Right forelimb (tissue), 1 donor: ENCODE results near the gene UNC50.

Experiments used
- DNase-seq: peaks from one replicate; pipeline ENCODE4 v3.0.0-alpha.2; 2018

UNC50 gene

GRCh38 chr2:98608116-98608961 is at the start of gene UNC50, which contains the start of gene COA5:
TSS of gene UNC50 (plus strand) at chr2:98608589. CDS start at chr2:98609760, 1,171 bp downstream.
TSS of gene COA5 (minus strand) at chr2:98608512. CDS start at chr2:98608405, 107 bp downstream.
- peak; percentile 92 for DNase-seq

GRCh38 chr2:98558852-98559530 is 49.4 kb upstream of the UNC50 start:
- no peak for DNase-seq

- no peak for DNase-seq
These were observed 48.8 kb upstream of the UNC50 start for GRCh38 chr2:98559581-98559980.

GRCh38 chr2:98560256-98560771 is 48.1 kb upstream of the UNC50 start:
- DNase-seq: no peak

- DNase-seq: no peak
These were observed 47.4 kb upstream of the UNC50 start for GRCh38 chr2:98561018-98561417.

GRCh38 chr2:98561902-98562695 is 46.3 kb upstream of the UNC50 start:
- DNase-seq: no peak

GRCh38 chr2:98563394-98563793 is 45.0 kb upstream of the UNC50 start:
- DNase-seq: no peak

GRCh38 chr2:98564541-98565132 is 43.8 kb upstream of the UNC50 start:
- DNase-seq: no peak

- no peak for DNase-seq
These were observed 43.0 kb upstream of the UNC50 start for GRCh38 chr2:98565286-98565860.

- DNase-seq: no peak
These were observed 42.4 kb upstream of the UNC50 start for GRCh38 chr2:98565941-98566340.

GRCh38 chr2:98568161-98568956 is 40.0 kb upstream of the UNC50 start:
- peak; percentile 30 for DNase-seq

GRCh38 chr2:98569197-98569793 is 39.1 kb upstream of the UNC50 start:
- peak; percentile 50 for DNase-seq

- DNase-seq: no peak
These were observed 38.5 kb upstream of the UNC50 start for GRCh38 chr2:98569915-98570314.

GRCh38 chr2:98570356-98570755 is 38.0 kb upstream of the UNC50 start:
- DNase-seq: no peak

- DNase-seq: no peak
These were observed 37.2 kb upstream of the UNC50 start for GRCh38 chr2:98571121-98571701.

- no peak for DNase-seq
These were observed 36.6 kb upstream of the UNC50 start for GRCh38 chr2:98571796-98572195.

GRCh38 chr2:98572211-98572610 is 36.2 kb upstream of the UNC50 start:
- DNase-seq: no peak

GRCh38 chr2:98572676-98573075 is 35.7 kb upstream of the UNC50 start:
- no peak for DNase-seq

GRCh38 chr2:98573426-98573825 is 35.0 kb upstream of the UNC50 start:
- no peak for DNase-seq

GRCh38 chr2:98576666-98577312 is 31.6 kb upstream of the UNC50 start:
- no peak for DNase-seq
